GM12864 (cell line): ENCODE data around the gene SPTAN1.

Experiments
- DNase-seq: peaks from one replicate; pipeline ENCODE4 v3.0.0-alpha.2; 2011; ENCODE audit warnings: low read depth
- H3K4me3 ChIP-seq: 2 replicates; pipeline ENCODE4 v1.5.1; 2011; ENCODE audit warnings: mild to moderate bottlenecking, low read depth, low read length, control low read depth
- TF ChIP-seq, protein P1 (sequence below): IDR thresholded peaks from 2 replicates; pipeline ENCODE4 v1.5.1; 2011; ENCODE audit warnings: low read depth, mild to moderate bottlenecking, moderate library complexity, low read length, control low read depth, inconsistent platforms; ENCODE audit errors: missing control alignments

The SPTAN1 gene

DNA sequence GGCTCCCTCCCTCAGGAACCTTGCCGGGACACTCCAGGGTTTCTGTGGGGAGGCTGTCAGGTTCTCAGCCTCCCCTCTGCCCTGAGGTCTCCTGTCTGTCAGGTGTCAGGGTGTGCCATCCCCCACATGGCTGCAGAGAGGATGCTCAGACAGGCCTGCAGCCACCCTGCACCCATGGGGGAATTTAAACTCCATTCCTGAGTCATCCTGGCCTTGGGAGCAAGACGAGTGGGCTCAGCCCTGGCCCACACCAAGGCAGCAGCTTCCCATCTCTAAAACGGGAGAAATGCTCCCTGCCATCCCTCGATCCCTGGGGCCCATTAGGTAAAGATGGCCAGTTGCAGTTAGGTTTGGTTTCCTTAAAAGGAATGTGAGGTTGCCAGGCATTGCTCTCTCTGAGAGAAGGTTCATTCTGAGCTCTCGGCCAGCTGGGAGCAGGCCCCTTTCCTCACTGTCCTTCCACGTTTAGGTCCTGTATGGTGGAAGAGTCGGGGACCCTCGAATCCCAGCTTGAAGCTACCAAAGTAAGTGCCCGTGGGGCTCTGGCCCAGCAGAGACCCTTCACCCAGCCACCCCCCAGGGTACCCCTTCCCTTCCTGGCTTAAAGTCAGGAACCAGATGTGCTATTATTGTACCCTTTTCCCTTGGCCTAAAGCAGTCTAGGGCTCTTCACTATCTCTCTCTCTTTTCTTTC is 77.6 kb downstream of the SPTAN1 start:
- no peak for DNase-seq
- H3K4me3 ChIP-seq = no peak overlapping the region
- TF ChIP-seq, protein P1, sequence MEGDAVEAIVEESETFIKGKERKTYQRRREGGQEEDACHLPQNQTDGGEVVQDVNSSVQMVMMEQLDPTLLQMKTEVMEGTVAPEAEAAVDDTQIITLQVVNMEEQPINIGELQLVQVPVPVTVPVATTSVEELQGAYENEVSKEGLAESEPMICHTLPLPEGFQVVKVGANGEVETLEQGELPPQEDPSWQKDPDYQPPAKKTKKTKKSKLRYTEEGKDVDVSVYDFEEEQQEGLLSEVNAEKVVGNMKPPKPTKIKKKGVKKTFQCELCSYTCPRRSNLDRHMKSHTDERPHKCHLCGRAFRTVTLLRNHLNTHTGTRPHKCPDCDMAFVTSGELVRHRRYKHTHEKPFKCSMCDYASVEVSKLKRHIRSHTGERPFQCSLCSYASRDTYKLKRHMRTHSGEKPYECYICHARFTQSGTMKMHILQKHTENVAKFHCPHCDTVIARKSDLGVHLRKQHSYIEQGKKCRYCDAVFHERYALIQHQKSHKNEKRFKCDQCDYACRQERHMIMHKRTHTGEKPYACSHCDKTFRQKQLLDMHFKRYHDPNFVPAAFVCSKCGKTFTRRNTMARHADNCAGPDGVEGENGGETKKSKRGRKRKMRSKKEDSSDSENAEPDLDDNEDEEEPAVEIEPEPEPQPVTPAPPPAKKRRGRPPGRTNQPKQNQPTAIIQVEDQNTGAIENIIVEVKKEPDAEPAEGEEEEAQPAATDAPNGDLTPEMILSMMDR = no peak

DNA sequence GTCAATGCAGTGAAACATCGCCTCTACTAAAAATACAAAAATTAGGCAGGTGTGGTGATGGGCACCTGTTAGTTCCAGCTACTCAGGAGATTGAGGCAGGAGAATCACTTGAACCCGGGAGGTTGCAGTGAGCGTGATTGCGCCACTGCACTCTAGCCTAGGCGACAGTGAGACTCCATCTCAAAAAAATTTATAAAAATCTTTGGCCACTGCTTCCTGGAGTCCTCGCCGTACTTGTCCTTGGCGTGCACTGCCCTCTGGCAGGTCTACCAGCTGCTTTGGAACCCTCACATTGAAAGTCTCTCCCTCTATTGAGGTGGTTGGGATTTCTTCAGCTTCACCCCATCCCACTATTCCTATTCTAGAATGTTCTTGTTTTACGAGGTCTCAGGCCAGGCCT is 79.2 kb downstream of the SPTAN1 start:
- TF ChIP-seq, protein P1 = no peak
- no peak overlapping the region for H3K4me3 ChIP-seq
- no peak for DNase-seq

DNA sequence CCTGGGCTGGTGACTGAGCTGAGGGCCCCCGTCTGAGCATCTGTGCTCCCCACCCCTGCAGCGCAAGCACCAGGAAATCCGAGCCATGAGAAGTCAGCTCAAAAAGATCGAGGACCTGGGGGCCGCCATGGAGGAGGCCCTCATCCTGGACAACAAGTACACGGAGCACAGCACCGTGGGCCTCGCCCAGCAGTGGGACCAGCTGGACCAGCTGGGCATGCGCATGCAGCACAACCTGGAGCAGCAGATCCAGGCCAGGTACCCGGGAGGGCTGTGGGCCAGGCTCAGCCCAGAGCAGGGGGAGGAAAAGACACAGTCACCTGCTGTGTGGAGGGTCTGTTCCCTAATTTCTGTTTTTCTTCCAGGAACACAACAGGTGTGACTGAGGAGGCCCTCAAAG is 79.7 kb downstream of the SPTAN1 start:
- DNase-seq = no peak
- no peak overlapping the region for H3K4me3 ChIP-seq
- TF ChIP-seq, protein P1 = no peak

DNA sequence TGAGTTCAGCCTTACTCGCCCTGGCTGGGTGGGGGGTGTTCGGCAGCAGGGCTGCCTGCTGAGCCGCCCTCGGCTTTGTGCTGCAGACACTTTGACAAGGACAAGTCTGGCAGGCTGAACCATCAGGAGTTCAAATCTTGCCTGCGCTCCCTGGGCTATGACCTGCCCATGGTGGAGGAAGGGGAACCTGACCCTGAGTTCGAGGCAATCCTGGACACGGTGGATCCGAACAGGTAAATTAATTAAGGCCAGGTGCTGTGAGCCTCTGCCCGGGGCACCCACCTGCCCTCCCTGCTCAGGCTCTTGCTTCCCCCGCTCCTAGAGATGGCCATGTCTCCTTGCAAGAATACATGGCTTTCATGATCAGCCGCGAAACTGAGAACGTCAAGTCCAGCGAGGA is 80.1 kb downstream of the SPTAN1 start:
- H3K4me3 ChIP-seq = no peak overlapping the region
- TF ChIP-seq, protein P1 = no peak
- DNase-seq = no peak

DNA sequence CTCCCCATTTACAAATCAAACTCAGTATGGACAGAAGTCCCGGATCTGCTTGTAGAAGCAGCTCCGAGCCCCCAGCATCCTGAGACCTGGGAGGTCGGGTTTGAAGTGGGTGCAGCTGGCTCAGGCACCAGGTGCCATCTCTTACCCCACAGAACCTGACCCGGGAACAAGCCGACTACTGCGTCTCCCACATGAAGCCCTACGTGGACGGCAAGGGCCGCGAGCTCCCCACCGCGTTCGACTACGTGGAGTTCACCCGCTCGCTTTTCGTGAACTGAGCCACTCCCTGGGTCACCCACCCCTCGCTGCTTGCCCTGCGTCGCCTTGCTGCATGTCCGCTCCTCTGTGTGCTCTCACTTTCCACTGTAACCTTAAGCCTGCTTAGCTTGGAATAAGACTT is 80.7 kb downstream of the SPTAN1 start:
- H3K4me3 ChIP-seq = no peak overlapping the region
- DNase-seq = no peak
- TF ChIP-seq, protein P1 = no peak

DNA sequence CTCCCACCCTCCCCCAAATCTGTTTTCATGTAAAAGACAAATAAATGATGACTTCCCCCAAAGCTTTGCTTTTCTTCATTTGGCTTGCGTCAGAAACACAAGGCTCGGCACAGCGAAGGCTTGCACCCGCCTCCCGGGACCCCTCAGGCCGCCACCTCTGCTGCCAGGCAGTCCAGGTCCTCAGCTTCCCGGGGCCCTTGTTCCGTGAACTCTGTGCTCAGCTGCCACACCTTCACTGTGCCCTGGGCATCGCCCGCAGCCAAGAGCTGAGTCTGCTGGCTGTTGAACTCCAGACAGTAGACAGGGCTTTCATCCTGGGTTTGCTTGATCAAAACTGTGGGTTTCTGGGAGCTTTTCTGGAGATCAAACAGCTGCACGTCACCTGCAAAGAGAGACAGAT is 81.2 kb downstream of the SPTAN1 start:
- TF ChIP-seq, protein P1 = no peak
- no peak overlapping the region for H3K4me3 ChIP-seq
- no peak for DNase-seq

DNA sequence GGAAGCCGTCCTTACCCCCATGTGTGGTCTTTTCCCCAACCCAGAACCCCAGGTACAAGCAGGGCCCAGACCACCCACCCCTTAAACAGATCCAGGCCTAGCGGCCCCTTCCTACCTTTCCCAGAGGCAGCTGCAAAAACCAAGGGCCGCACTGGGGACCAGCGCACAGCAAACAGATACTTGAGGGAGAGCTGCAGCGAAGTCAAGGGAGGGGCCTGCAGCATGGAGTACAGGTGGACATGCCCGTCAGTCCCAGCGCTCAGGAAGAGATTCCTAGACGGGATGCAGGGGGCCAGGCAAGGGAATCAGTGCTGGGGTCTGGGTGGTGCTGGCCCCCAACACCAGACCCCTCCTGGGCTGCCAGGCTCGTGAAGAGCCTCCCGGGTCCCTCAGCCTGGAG is 81.7 kb downstream of the SPTAN1 start:
- DNase-seq = no peak
- TF ChIP-seq, protein P1 = no peak
- no peak overlapping the region for H3K4me3 ChIP-seq
